ENCODE measurements around the gene FRY.

Gene FRY

DNA sequence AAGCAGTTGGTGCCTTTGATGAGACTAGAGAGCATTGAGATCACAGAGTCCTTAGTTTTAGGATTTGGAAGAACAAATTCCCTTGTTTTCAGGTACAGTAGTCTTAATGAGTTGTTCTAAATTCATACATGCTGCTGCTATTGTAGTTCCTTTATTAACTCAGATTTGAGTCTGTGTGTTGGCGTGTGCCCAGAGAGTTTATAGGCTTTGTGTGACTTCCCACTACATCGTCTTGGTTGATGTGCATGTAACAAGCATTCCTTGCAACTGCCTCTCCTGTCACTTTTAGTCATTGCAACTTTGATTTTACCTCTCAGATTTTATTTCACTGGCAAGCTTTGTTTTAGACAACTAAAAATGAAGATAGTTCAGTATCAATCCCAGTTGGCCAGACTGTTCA, 148.1 kb downstream of the FRY start:
- no peak for DNase-seq

DNA sequence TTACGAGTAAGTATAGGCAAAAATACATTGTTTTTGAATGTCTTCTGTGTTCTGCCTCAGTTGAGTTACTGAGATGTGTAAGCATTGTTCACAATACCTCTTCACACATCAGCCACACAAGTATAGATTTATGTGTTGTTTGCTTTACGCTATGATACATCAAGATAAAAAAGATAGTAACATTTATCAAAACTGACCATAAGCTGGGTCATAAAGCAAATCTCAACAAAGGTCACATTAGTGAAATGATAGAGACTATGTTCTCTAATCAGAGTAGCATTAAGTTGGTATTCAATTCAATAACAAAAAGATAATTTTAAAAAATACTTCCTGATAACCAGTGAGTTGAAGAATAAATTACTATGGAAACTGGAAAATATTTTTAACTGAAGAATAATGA, 156.1 kb downstream of the FRY start:
- no peak for DNase-seq

DNA sequence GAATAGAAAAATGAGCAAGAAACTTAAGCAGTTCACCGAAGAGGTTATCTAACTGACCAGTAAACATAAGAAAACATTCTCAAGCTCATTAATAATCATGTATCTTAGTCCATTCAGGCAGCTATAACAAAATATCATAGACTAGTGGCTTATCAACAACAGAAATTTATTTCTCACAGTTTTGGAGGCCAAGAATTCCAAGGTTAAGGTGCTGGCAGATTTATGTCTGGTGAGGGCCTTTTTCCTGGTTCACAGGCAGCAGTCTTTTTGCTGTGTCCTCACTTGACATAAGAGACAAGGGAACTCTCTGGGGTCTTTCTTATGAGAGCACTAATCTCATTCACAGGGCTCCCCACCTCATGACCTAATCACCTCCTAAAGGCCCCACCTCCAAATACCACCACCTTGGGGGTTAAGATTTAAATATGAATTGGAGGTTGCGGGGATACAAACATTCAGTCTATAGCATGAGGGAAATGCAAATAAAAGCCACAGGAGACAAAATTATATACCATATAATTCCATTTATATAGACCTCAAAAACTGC, 160.0 kb downstream of the FRY start:
- no peak for DNase-seq

GRCh38 chr13:32195713-32196112, 164.1 kb downstream of the FRY start:
- no peak for DNase-seq

DNA sequence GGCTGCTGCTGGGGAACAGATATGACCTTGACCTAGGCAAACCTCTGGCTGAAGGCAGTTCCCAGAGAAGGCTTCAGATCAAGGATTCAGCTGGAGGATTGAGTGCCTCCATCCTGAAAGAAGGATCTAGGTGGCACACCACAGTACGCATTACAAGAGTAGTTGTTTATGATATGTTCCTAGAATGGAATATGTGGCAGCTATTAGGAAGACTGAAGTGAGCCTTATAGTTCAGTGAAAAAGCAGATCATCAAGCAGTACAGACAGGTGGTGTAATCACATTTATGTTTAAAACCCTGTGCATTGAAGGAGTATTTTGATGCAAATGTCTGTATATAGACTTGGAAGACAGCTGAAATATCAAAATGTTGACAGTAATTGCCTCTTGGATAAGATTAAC, 167.6 kb downstream of the FRY start:
- DNase-seq = no peak

- no peak for DNase-seq
Measured at GRCh38 chr13:32200741-32201140, 169.2 kb downstream of the FRY start.

DNA sequence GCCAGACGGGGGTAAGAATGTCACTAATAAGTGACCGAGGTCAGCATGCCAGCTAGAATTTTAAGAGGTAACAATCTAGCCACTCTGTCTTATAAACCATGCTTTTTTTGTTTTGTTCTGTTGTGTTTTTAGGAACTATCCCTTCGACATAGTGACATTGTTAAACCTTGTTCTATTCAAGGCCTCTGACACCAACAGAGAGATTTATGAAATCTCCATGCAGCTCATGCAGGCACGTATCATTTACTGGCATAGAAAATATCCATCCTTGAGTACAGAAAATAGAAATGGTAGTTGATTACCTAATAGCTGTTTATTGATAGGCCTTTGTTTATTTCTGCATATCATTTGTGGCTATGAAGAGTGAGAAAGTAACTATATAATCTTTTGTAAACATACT, 170.2 kb downstream of the FRY start:
- DNase-seq = no peak

DNA sequence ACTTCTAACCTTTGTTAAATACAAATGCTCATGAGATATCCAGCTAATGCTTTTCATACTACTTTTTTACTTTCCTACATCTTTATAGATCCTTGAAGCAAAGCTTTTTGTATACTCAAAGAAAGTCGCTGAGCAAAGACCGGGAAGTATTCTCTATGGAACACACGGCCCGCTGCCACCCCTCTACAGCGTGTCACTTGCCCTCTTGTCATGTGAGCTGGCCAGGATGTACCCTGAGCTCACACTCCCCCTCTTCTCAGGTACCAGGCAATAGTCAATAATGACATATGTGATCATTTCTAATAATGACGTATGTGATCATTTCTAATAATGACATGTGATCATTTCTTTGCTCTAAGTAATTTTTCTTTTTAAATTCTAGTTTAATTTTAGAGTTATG, 170.7 kb downstream of the FRY start:
- DNase-seq = no peak

DNA sequence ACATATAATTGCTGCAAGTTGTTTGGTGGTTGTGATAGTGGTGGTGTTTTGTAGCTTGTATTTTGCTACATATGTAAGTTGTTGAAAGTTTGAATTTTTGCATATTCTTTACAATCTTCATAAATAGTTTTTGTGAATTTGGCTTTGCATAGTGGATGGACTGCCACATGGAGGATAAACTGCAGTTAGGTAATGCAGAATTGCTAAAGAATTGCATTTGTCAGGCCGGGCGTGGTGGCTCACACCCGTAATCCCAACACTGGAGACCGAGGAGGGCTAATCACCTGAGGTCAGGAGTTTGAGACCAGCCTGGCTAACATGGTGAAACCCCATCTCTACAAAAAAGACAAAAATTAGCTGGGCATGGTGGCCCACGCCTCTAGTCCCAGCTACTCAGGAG, 171.6 kb downstream of the FRY start:
- DNase-seq = no peak

DNA sequence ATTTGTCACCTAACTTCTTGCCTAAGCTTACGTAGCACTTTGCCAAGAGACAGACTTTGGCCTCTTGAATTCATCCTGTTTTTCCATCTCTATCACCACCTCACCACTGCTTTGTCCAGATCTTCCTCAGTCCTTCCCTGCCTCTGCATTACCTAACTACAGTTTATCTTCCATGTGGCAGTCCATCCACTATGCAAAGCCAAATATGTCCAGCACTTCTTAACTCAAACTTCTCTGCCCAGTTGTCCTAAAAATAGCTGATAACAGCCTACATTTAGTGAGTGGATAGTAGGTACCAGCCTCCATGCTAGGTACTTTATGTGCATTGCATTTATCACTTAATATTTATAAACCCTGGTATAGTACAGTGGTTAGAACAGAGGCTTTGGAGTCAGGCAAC, 172.2 kb downstream of the FRY start:
- no peak for DNase-seq

GRCh38 chr13:32205431-32206096, 174.0 kb downstream of the FRY start:
- no peak for DNase-seq

- DNase-seq = no peak
Measured at GRCh38 chr13:32206097-32206740, 174.6 kb downstream of the FRY start.

GRCh38 chr13:32208860-32209259, 177.3 kb downstream of the FRY start:
- no peak for DNase-seq

DNA sequence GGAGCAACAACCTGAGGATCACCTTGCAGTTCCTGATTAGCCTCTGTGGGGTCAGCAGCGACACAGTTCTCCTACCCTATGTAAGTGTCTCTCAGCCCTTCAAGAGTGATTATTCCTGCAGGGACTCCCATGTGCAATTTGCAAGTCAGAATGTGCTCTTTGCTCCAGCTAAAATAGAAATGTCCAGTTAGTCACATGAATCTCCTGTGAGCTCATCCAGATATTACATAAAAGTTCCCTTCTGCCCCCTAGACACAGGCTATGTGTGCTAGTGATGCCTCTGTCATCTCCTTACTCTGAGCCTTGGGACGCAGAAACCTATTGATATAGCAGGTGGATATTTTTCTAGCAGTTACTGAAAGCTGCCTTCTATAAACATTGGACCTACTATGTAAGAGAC, 178.1 kb downstream of the FRY start:
- no peak for DNase-seq

DNA sequence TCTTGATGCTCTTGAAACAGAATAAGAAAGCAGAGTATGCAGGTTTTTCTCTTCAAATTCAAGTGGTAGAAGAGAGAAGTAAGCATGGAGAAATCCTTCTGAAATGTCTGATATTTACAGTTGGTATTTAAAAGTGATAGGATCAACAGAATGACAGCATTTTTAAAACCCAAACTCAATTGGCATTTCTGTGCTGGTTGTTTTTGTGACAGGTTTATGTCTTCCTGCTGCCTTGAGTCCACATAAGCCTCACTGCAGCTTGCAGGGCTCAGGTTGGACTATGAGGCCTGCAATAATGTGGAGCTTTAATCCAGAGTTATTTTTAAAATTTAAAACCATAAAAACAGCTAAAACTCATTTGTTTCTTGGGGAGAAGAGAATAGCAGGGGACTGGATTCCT, 178.5 kb downstream of the FRY start:
- DNase-seq = no peak

DNA sequence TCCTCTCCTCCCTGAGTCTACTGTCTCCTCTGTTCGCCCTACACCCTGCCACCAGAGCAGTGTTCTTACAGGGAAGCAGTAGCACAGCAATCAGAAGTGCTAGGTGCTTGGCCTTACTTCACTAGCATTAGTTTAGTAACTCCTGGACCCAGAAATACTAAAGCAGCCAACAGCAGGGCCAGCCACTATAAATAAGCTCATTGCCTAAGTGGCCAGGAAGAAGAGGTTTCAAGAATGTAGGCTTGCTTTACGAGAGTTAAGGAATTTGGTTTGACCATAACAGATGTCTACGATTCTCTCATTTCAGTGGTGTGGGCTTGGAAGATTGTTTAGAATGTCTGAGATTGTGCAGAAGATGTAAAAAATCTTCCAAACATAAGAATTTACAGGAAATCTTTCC, 180.2 kb downstream of the FRY start:
- DNase-seq = no peak

DNA sequence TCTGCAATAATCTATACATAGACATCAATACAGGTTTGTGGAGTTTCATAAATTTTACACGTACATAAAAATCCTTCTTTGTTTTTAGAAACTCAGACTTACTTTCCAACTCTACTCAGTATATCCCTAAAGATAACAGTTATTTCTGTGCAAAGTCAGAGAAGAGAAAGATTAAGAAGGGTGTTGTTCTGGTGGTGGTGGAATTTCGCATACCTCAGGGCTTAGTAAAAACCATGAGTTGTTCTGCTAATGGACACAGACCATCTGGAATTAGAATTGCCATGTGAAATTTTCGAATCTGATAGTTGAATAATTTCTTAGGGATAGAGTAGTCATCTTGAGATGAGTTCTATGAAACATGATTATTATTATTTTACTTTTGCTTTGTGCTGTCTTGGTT, 180.8 kb downstream of the FRY start:
- DNase-seq = no peak

DNA sequence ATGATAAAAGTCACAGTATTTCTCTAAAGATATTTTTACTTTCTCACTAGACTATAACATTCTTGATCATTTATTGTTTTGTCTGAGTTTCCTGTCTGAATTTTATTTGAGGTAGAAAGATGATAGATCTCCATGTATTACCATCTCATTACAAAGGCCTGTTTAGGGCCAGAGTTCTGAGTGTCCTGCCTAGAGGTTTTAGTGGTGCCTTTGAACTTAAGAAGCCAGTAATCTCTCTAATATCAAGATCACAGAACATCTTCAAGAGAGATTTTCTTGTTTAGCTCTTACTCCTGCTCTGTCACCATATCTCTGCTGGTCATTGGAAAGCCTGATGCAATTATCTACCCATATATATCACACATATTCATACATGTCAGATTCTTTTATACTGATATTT, 182.1 kb downstream of the FRY start:
- no peak for DNase-seq

- DNase-seq = no peak
Measured at GRCh38 chr13:32214071-32214470, 182.5 kb downstream of the FRY start.

GRCh38 chr13:32216281-32216680, 184.7 kb downstream of the FRY start:
- DNase-seq = no peak

GRCh38 chr13:32222046-32222676, 190.6 kb downstream of the FRY start:
- DNase-seq = no peak

- DNase-seq = no peak
Measured at GRCh38 chr13:32224916-32225315, 193.3 kb downstream of the FRY start.

- DNase-seq = no peak
Measured at GRCh38 chr13:32225481-32225931, 193.9 kb downstream of the FRY start.

DNA sequence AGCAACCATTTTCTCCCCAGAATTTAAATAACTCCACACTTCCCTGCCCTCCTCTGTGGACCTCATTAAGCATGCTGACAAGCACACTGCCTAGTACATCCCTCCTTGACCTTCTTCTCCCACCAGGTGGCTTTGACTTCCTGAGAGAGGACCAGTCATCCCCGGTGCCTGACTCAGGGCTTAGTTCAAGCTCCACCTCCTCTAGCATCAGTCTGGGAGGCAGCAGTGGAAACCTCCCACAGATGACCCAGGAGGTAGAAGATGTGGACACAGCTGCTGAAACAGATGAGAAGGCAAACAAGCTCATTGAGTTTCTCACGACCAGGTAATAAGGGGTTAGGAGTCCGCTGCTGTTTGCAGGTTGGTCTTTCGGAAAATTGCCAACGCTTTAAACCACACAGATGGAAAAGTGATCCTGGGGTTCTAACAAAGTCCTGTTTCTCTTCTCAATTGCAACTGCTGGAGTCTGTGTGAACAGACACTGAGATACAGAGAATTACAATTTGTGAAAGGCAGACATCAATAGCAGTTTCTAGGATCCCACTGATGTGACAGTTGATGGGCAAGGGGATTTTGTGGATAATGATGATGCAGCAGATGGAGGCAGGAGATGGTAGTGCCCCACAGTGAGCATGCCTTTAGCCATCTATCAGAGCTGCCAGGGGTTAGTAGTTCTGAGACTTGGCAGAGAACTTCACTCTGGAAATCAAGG, 196.9 kb downstream of the FRY start:
- no peak for DNase-seq

Measured in activated naive CD4-positive, alpha-beta T cell treated with anti-CD3 and anti-CD28 coated beads, Interleukin-2, amount 50 U/mL, for 16 hours (primary cell).